NCI-H2196 (cell line): Measurements from ENCODE around the gene HLA-DQA1.
"Not testable (repeated sequence)": the region's sequence is repeated elsewhere in the genome, so short reads cannot be mapped to it uniquely, and the experiment has no call there.

Experiments
- DNase-seq: peaks from one replicate; lab custom pipeline; 2025; ENCODE audit not compliant: unreplicated experiment; lab: John Stamatoyannopoulos, UW

HLA-DQA1 gene

DNA sequence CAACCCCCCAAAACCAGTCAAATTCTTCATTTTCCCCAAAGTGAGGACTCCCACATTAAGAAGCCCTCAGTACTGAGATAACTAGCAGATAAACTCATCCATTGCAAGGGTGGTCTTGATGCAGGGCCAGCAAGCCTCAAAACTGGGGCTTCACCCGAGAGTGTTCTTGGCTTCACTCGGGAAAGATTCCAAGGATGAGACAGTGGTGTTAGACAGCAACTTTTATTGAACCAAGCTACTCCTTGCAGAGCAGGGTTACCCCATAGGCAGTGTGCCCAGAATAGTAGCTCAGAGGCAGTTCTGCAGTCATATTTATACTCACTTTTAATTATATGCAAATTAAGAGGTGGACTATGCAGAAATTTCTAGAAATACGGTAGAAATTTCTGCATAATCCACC lies 15.8 kb upstream of the HLA-DQA1 start:
- DNase-seq: no peak

GRCh38 chr6:32622545-32623401 lies 14.4 kb upstream of the HLA-DQA1 start:
- DNase-seq: no peak

DNA sequence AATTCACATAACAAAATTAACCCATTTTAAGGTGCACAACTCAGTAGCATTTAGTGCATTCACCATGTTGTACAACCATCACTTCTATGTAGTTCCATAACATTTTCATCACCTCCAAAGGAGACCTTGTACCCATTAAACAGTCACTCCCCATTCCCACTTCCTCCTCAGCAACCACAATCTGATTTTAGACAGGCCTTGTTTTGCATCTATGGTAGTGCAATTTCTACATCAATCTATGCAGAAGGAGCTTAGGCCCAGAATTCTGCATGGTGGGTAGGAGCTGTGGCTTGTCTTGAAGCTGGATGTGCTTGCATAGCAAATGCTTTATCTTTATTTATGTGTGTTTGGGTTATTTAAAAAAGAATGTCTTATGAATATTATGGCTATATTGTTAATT lies 13.5 kb upstream of the HLA-DQA1 start:
- DNase-seq: no peak

- no peak for DNase-seq
Measured at GRCh38 chr6:32624565-32624964, 12.6 kb upstream of the HLA-DQA1 start.

GRCh38 chr6:32625137-32625536 lies 12.1 kb upstream of the HLA-DQA1 start:
- no peak for DNase-seq

- no peak for DNase-seq
Measured at GRCh38 chr6:32627249-32627648, 10.0 kb upstream of the HLA-DQA1 start.

DNA sequence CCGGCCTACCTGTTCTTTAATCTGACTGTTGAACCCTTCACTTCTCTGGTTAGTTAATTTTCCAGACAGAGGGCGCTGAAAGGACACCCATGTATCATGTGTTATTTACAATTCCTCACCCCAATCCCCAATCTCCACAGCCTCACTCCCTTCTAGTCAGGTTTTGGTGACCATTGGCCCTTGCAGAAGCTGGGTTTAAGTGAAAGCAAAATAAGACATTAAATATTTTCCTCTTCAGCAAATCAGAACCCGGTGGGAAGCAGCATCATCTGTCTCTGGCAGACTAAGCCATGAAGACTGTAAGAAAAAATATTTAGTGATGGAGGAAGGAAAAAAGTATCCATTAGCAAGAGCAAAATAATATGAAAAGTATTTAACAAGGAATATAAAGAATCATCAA lies 9.4 kb upstream of the HLA-DQA1 start:
- no peak for DNase-seq

- DNase-seq: not testable (repeated sequence)
Measured at GRCh38 chr6:32629793-32630192, 7.4 kb upstream of the HLA-DQA1 start.

GRCh38 chr6:32635526-32636123 lies 1.6 kb upstream of the HLA-DQA1 start:
- DNase-seq: no peak

- DNase-seq: no peak
Measured at GRCh38 chr6:32637883-32638282, 677 bp downstream of the HLA-DQA1 start.

DNA sequence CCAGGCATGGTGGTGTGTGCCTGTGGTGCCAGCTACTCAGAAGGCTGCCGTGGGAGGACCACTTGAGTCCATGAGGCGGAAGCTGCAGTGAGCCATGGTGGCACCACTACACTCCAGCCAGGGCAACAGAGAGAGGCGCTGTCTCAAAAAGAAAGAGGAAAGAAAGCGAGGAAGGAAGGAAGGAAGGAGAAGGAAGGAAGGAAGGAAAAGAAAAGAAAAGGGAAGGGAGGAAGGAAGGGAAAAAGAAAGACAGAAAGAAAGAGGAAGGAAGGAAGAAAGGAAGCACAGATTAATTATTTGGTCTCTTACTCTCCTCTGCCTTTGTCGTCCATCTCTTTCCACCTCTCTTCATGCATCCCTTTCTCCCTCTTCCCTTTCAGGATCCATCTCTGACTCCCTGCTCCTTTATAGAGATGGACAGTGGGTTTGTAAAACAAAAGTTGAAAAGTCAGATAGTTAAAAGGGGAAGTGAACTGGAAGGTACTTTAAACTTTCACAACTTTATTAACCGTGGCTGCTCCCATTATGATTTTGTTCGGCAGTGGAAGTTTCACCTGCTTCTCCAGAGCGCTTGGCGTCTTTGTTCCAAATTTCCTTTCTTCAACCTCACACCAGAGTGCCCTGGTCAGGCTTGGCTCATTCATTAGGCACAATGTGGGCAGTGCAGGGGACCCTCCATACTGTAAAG lies 1.5 kb downstream of the HLA-DQA1 start:
- no peak for DNase-seq

DNA sequence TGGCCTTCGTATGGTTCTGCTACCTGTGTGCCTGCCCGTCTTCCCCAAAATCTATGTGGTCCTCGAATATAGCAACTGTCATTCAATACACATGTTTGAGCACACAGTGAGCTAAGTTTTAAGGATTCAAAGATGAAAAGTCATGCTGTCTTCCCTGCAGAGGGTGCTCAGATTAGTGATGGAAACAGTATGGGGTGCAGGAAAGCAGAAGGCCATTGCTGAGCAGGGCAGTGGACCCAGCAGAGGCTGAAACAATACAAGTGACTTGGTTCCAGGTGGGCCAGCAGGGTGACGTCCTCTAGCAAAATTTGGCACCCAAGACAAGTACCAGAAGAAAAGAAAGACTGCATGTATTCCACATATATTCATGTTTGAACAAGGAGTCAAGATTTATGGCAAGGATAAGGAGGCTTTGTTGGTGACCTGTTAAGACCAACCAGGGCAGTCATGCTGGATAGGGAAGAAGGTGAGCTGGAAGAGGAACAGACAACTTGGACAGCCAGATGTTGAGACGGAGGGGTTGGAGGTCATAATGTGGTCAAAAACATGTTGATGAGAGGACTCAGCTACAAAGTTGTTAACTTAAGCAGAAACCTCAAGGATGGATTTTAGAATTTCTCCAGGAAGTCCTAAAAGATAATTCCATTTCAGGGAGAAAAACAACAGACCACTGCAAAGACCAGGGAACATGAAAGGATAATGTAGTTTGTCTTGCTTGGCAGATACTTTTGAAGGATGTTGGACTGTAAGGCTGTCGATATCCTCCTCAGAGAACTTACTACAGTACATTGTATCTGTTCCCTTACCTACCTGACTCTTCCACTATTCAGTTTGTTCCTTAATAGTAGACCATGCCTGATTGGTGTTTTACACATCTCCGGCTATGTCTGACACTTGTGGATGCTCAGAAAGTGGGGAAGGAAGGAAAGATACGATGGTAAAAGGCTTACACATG lies 2.5 kb downstream of the HLA-DQA1 start:
- DNase-seq: no peak

- no peak for DNase-seq
Measured at GRCh38 chr6:32641122-32641521, 3.9 kb downstream of the HLA-DQA1 start.

DNA sequence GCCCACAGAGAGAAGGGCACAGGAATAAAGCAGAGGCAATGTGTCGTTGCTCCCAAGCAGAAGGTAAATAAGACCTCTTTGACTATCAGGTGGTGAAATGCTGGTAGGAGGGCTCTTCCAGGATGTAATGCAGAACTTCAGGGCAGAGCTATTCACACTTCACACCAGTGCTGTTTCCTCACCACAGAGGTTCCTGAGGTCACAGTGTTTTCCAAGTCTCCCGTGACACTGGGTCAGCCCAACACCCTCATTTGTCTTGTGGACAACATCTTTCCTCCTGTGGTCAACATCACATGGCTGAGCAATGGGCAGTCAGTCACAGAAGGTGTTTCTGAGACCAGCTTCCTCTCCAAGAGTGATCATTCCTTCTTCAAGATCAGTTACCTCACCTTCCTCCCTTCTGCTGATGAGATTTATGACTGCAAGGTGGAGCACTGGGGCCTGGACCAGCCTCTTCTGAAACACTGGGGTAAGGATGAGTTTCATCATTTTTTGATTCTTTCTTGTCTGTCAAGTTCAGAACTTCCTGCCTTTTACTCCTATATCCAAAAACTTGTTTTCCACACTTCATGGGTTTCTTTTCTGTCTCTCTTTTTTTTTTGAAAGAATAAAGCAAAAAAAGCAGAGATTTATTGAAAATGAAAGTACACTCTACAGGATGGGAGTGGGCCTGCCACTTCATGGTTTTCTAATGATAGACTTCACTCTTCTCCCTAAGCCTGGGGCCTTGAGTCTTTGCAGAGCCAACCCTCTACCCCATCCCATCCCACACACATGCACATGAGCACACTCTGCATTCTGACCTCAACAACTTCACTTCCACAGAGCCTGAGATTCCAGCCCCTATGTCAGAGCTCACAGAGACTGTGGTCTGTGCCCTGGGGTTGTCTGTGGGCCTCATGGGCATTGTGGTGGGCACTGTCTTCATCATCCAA lies 4.8 kb downstream of the HLA-DQA1 start:
- DNase-seq: not testable (repeated sequence)

GRCh38 chr6:32642720-32643106 lies 5.5 kb downstream of the HLA-DQA1 start:
- no peak for DNase-seq

DNA sequence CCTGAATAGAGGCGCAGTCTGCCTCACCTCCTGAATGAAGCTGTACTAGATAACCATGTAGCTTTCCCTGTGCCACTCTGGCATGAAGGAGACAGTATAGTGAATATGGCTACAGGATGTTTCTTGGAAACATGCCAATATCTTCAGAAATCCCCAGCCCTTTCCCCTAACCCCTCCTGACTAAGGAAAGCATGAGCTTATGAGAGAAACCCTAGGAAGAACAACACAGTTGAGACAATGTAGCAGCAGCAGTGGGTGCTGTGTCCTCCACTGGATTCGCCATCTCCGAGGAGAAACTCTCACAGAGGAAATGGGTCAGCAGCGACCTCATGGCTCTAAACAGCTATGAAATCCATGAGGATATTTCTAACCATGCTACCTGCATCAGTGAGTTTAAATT lies 6.7 kb downstream of the HLA-DQA1 start:
- DNase-seq: no peak

GRCh38 chr6:32645047-32645703 lies 8.0 kb downstream of the HLA-DQA1 start:
- no peak for DNase-seq

DNA sequence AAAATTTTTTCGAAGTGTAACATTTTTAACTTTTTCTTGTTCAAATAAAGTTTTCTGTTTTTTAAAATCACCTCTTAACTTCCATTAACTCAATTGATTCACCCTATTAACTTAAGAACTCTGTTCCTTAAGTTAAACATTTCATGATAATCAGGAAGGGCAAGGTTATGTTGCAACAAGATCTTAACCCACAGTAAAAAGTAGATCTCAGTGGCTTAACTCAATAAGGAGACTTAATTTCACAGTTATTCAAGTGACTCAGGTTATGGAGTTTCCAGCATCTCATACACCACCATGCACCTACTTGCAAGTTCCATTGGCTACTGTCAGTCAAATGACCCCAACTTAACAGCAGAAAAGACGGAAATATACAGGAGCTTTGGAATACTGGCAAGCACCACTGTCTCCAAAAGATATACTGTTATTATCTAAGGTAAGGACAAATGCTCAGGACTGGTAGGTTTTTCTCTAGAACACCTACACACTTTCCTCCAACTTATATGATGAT lies 18.1 kb downstream of the HLA-DQA1 start:
- no peak for DNase-seq

DNA sequence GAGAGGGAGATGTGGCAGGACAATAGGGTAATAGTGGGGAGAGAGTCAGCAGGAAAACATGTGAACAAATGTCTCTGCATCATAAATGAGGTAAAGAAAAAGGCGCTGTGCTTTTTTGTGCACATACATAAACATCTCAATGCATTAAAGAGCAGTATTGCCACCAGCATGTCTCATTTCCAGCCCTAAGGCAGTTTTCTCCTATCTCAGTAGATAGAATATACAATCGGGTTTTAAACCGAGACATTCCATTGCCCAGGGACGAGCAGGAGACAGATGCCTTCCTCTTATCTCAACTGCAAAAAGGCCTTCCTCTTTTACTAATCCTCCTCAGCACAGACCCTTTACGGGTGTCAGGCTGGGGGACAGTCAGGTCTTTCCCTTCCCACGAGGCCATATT lies 20.1 kb downstream of the HLA-DQA1 start:
- not testable (repeated sequence) for DNase-seq
